IPS-NIHi7 (cell line): Measurements from ENCODE around the gene GLYATL1B.
"Not testable (repeated sequence)": the region's sequence is repeated elsewhere in the genome, so short reads cannot be mapped to it uniquely, and the experiment has no call there.

Experiments used
- DNase-seq: peaks from one replicate; pipeline ENCODE4 v3.0.0; 2012; ENCODE audit warnings: mixed read lengths; ENCODE audit errors: extremely low spot score

The GLYATL1B gene, protein sequence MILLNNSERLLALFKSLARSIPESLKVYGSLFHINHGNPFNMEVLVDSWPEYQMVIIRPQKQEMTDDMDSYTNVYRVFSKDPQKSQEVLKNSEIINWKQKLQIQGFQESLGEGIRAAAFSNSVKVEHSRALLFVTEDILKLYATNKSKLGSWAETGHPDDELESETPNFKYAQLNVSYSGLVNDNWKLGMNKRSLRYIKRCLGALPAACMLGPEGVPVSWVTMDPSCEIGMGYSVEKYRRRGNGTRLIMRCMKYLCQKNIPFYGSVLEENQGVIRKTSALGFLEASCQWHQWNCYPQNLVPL

DNA sequence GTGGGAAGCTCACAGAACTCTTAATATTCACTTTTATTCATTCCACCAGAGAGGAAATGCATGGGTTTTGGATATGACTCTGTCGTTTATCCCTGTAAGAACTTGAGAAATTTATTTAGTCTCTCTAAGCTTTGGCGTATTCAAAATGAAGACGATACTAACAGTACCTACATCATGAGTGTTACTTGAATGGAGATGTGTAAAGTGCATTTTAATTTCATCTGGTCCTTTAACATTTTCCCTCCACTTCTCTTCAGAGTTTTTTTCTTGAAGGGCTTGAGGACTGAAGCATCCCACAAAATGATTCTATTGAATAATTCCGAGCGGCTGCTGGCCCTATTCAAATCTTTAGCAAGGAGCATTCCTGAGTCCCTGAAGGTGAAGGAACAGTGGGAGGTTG is at the start of gene GLYATL1B:
Gene GLYATL1B (plus strand): TSS at position 301 of the 400 bp plus-strand sequence. CDS start 0 bp downstream, at position 301.
- DNase-seq, result not testable (repeated sequence)

DNA sequence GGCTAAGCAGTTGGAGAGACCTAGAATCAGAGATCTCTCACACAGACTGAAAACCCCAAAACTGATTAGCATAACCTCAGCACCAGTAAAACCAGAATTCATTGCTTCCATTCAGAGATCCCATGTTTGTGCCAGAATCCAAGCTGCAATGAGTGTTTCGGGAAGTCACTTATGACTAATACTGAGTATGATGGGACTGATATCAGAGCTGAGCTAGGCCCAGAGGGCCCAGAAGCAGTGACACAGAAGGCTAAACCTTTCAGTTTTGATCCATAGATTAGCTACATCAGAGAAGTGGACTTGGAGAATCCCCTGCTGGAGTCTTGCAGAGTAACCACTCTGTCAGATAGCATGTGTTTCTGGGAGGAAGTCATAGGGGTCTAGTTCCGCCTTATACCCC is 49.6 kb upstream of the GLYATL1B start:
- DNase-seq, result not testable (repeated sequence)

DNA sequence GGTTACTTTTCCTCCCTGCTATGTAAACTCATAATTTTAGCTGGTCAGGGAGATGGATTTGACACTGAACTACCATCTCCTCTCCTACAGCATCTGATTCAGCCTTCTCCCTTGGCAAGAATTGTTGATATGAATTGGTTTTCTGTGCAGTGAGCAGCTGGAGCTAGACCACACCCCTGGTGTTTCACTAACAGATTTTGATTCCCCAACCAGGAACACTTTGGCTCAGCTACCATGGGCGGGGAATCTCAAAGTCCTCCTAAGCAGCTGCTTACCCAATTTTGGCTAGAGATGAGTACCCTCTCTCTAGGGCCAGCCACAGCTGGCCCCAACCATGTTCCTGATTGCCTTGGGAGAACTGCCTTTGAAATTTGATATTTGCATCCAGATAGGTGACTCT is 48.7 kb upstream of the GLYATL1B start:
- DNase-seq, result not testable (repeated sequence)

DNA sequence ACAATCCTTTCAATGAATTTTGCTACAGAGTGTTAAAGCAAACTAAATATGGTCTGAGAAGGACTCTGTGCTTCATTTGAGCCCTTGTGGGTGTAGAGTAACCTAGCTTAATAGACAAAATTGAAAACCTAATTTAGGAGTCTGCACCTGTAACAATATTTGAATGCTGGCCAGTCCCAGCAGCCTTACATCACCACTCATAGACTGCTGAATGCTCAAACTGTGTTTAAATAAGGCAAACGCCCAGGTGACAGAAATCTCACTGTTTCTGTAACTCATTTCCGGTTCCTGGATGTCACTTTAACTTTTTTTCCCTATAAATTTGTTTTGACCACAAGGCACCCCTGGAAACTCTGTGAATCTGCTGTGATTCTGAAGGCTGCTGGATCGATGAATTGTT is 45.5 kb upstream of the GLYATL1B start:
- no peak for DNase-seq

- not testable (repeated sequence) for DNase-seq
Observed at GRCh38 chr11:59051383-59051782, 34.7 kb upstream of the GLYATL1B start.

GRCh38 chr11:59052355-59052754 is 33.8 kb upstream of the GLYATL1B start:
- not testable (repeated sequence) for DNase-seq

GRCh38 chr11:59053387-59053786 is 32.7 kb upstream of the GLYATL1B start:
- peak; percentile 26 for DNase-seq

DNA sequence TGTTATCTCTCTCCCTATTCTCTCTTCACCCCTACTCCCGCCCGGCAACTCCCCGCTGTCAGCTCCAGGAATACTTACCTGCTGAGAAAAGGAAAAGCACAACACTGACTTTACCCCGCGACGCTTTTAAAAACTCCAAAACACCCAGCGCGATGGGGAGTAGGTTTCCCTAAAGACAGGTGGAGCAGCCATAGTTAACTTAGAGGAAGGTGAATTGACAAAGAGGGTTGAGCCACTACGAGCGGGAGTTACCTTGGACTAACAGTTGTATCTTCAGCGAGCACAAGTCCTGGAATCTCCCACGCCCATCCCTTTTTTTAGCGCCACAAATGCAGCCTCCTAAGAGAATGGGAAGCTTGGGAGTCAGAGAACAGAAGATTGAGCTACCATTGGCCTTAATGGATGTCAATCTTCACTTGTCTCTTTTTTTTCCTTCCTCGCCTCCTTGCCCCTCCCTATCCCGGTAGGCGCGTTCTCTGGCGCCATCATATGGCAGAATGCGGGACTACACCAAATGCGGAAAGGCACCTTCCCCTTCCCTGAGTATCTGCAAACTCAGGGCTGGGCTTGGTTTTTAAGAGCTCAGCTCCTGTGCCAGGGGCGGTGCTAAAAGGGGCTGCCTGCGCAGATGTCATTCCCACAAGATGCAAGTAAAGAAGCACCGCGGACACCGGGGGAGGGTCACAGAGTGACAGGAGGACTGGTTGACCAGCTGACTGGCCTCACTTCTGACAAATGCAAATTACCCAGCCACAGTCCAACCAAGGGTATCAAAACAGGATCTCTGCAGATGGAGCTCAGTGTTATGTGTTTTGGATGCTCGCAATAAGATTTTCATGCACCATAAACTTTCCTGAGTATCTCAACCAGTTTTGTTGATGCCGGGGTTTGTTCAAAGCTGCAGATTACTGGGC is 27.7 kb upstream of the GLYATL1B start:
- peak; percentile 91 for DNase-seq

DNA sequence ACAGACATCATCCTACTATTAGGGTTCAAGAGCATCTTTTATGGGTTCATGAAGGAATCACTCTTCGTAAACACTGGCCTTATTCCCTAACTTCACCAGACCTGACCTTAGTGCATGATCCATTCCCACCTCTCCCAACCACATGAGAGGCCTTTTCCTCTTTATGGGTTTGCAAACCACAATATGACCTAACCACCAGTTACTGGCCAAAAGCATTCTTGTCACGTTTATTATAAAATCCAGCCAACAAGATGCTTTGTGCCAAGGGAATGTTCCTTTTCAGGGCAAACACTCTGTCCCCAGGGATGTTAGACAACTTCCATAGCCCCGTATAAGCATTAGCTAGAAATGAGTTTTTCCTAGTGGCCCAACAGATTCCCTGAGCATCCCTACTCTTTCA is 26.0 kb upstream of the GLYATL1B start:
- not testable (repeated sequence) for DNase-seq

GRCh38 chr11:59062602-59063529 is 23.2 kb upstream of the GLYATL1B start:
- DNase-seq, result no peak

DNA sequence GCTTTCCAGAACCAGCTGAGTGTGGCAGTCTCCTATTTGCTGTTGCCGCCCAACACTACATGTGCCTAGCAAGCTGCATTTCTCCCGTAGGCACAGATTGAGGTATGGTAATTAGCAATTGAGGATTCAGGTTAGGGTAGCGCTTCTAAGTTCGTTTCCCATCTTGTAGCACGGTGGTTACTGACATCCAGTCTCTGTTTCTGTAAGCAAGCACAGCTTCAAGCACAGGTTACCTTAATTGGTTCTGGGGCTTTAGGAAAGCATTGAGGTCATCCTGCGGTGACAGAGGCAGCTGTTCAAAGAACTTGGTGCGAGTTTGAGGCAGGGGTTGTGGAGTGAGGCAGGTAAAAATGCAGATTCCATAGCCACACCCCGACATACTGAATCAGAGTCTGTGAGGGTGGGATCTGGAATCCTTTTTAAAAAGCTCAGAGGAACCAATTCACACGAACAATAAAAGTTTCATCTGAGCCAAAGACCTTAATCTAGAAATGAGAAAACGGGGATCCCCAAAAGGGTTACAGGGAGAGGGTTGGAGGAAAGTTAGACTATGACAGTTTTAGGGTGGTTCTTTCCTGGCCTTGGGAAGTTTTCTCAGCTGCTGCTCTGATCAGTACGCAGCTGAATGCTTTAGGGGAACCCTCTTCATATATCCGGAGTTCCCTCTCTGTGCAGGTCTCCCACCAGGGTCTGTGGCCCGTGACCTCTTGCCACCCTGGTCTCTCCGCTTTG is 21.9 kb upstream of the GLYATL1B start:
- not testable (repeated sequence) for DNase-seq

DNA sequence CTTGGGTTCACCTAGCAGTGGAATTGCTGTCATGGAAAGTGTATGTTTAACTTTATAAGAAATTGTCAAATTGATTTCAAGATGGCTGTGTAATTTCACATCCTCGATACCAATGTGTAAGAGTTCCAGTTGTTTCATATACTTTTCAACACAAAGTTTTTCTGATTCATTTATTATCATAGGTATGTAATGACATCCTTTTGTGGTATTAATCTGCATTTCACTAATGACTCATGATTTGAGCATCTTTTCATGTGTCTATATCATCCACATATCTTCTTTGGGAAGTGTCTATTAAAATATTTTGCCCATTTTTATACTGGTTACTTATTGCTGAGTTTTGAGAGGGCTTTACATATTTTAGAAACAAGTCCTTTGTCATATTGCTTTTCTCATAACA is 17.0 kb upstream of the GLYATL1B start:
- DNase-seq, result no peak

DNA sequence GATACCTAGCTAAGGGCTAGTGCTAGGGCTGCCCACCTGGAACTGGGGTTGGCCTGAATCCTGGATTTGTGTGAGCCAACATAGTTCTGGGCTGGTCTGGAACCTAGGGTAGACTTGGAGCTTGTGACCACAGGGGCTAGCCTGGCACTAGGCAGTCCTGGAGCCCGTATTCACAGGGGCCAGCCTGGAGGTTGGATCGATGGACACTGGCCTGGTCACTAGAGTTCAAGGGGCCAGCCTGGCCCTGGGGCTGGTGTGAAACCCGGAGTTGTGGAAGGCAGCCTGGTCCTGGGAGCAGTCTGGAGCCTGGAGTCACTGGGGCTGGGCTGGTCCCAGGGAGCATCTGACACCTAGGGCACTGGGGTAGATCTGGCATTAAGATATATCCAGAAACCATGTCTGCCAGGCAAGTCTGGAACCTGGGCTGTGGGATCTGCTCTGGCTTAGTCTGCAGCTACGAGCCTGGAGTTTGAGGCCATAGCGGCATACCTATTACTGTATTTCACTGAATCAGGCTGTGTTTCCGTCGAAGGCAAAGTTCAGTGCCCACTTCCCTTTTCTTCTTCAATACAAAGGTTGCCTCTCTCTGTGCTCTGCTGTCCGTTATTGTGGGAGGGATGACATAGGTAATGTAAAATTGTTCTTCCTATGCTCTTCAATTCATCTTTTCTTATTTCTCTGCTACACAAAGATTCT is 9.1 kb upstream of the GLYATL1B start:
- no peak for DNase-seq

GRCh38 chr11:59078435-59078834 is 7.7 kb upstream of the GLYATL1B start:
- DNase-seq, result no peak

DNA sequence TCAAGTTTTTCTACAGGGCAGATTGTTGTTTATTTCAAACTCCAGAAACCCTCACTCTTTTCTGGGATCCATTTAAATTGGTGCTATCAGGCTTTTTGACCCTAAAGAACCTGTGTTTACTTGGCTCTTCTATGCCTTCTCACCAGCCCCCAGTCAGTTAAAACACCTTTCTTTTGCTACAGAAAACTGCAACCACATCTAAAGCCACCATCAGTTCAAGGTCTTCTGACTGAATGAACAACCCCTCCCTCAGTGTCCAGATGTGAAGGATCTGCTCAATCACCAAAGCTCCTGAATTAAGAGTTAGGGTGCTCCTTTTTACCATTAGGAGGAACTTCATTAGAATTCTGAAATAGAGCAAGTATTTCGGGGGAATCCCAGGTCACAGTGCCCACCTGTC is 7.0 kb upstream of the GLYATL1B start:
- DNase-seq, result no peak

DNA sequence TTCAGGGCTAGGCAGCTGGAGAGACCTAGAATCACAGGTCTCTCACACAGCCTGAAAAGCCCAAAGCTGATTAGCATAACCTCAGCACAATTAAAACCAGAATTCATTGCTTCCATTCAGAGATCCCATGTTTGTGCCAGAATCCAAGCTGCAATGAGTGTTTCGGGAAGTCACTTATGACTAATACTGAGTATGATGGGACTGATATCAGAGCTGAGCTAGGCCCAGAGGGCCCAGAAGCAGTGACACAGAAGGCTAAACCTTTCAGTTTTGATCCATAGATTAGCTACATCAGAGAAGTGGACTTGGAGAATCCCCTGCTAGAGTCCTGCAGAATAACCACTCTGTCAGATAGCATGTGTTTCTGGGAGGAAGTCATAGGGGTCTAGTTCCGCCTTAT is 5.7 kb upstream of the GLYATL1B start:
- not testable (repeated sequence) for DNase-seq

GRCh38 chr11:59081430-59082020 is 4.6 kb upstream of the GLYATL1B start:
- DNase-seq, result not testable (repeated sequence)

- DNase-seq, result no peak
Observed at GRCh38 chr11:59088162-59088561, 2.1 kb downstream of the GLYATL1B start.

GRCh38 chr11:59093576-59093975 is 7.5 kb downstream of the GLYATL1B start:
- not testable (repeated sequence) for DNase-seq

- not testable (repeated sequence) for DNase-seq
Observed at GRCh38 chr11:59095225-59095624, 9.1 kb downstream of the GLYATL1B start.
